Measurements from ENCODE around the gene BRD4.

Gene BRD4

GRCh38 chr19:15187026-15188007 is 145.0 kb downstream of the BRD4 start:
- TF ChIP-seq USF1 (IDR thresholded peaks at IDR 0.05) (no peak), TEAD4 (IDR thresholded peaks at IDR 0.05) (no peak), FOXM1 (IDR thresholded peaks at IDR 0.05; ENCODE audit: borderline replicate concordance, low read depth) (no peak), MAX (IDR thresholded peaks at IDR 0.05) (no peak), CREB1 (IDR thresholded peaks at IDR 0.05; ENCODE audit: low read depth) (no peak), ZBTB7A (IDR thresholded peaks at IDR 0.05; ENCODE audit: low read depth) (no peak), EGR1 (IDR thresholded peaks at IDR 0.05) (no peak), TAF1 (IDR thresholded peaks at IDR 0.05; ENCODE audit: low read depth) (no peak)
- TF ChIP-seq, protein P1, sequence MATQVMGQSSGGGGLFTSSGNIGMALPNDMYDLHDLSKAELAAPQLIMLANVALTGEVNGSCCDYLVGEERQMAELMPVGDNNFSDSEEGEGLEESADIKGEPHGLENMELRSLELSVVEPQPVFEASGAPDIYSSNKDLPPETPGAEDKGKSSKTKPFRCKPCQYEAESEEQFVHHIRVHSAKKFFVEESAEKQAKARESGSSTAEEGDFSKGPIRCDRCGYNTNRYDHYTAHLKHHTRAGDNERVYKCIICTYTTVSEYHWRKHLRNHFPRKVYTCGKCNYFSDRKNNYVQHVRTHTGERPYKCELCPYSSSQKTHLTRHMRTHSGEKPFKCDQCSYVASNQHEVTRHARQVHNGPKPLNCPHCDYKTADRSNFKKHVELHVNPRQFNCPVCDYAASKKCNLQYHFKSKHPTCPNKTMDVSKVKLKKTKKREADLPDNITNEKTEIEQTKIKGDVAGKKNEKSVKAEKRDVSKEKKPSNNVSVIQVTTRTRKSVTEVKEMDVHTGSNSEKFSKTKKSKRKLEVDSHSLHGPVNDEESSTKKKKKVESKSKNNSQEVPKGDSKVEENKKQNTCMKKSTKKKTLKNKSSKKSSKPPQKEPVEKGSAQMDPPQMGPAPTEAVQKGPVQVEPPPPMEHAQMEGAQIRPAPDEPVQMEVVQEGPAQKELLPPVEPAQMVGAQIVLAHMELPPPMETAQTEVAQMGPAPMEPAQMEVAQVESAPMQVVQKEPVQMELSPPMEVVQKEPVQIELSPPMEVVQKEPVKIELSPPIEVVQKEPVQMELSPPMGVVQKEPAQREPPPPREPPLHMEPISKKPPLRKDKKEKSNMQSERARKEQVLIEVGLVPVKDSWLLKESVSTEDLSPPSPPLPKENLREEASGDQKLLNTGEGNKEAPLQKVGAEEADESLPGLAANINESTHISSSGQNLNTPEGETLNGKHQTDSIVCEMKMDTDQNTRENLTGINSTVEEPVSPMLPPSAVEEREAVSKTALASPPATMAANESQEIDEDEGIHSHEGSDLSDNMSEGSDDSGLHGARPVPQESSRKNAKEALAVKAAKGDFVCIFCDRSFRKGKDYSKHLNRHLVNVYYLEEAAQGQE (IDR thresholded peaks at IDR 0.05; ENCODE audit: low read depth), result no peak
